ENCODE results near the gene TBC1D1. TPM values are rescaled to one million over a fixed set of nuclear protein-coding genes. Genes with fewer than 3 reads are reported as not detected.
A peak's percentile ranks its signal among the peaks of the same experiment; 100 is the strongest.

Gene TBC1D1
- total and polyA plus RNA-seq, 2 donors (not counting 1 experiment from before 2014, with no cell fraction given), result 39.7 to 90.0 TPM

DNA sequence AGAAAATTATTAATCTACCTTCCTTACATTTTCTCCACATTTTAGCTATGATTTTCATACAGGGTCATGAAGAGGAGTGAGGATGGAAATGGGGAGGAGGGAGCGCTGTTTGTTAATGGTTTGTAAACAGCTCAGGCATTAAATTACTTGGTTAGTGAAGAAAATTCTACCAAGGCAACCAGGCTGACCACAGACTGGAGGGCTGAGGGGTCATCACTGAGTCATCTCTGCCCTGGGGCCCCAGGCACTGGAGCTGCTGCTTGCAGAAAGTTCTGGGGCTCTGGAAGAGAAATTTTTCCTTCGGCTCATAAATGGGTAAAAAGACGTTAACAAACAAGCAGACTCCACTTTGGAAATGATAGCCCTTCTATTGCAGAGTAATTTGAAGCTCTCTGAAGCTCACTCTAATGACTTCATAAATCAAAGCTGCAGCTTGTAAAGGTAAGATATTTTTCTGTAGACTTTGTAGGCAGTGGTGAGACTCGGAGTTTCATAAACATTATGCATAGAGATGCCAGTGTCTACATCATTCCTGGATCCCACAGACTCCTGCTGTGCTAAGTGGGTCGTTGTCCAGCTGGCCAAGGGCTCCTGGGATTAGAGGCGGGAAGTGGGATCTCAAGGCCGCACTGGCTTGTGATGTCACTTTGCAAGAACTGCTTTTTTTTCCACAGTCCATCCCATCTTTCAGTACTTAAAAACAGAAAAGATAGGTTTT lies 228.9 kb downstream of the TBC1D1 start:
- H3K9me3 ChIP-seq (ENCODE audit: control insufficient read depth, insufficient read depth, low read depth, low read length), result no peaks in the 10 kb centered on the region

GRCh38 chr4:38120772-38121171 lies 229.9 kb downstream of the TBC1D1 start:
- Histone ChIP-seq H3K36me3 (ENCODE audit: control insufficient read depth, insufficient read depth, low read length) (peaks cover 6% of the 10 kb centered on the region), H3K4me1 (ENCODE audit: control insufficient read depth, extremely low read depth, insufficient read depth, low read length) (peaks cover 15% of the 10 kb centered on the region), H3K4me3 (replicated peaks in 1 of 4; ENCODE audit: control extremely low read depth in 1 of 4, insufficient read depth in 1 of 4, low read depth in 3 of 4, low read length in 4 of 4) (no peak overlapping the region), H2AFZ (ENCODE audit: low read length) (no peak overlapping the region), H4K20me1 (ENCODE audit: control insufficient read depth, extremely low read depth, insufficient read depth, low read length) (no peaks in the 10 kb centered on the region), H3K27ac (ENCODE audit: insufficient read depth, low read length) (peak overlapping the region; percentile 65), H3K27me3 (ENCODE audit: control insufficient read depth, insufficient read depth, low read length) (no peaks in the 10 kb centered on the region), H3K9ac (ENCODE audit: insufficient read depth, low read length) (no peak overlapping the region), H3K9me3 (ENCODE audit: control insufficient read depth, insufficient read depth, low read depth, low read length) (no peaks in the 10 kb centered on the region), H3K4me2 (ENCODE audit: extremely low read depth, insufficient read depth, low read length) (no peak overlapping the region), H3K79me2 (ENCODE audit: control insufficient read depth, insufficient read depth, low read length) (no peaks in the 10 kb centered on the region)
- TF ChIP-seq CTCF (conservative IDR thresholded peaks at IDR 0.05 in 1 of 2, IDR thresholded peaks at IDR 0.05 in 1 of 2; ENCODE audit: low read depth in 1 of 2, low read length in 2 of 2), result no peak
- TF ChIP-seq EZH2 (IDR thresholded peaks at IDR 0.05; ENCODE audit: low read length, missing control alignments), result no peak
- no peak for DNase-seq (ENCODE audit: low read depth in 2 of 2)

More for the DNA sequence above, 228.9 kb downstream of the TBC1D1 start:
- H3K4me2 ChIP-seq (ENCODE audit: extremely low read depth, insufficient read depth, low read length), result peak overlapping the region; percentile 51
- DNase-seq (ENCODE audit: low read depth in 2 of 2), result peak; percentile 82 to 84
- no peaks in the 10 kb centered on the region for H3K79me2 ChIP-seq (ENCODE audit: control insufficient read depth, insufficient read depth, low read length)
- H3K9ac ChIP-seq (ENCODE audit: insufficient read depth, low read length), result no peak overlapping the region
- H3K27ac ChIP-seq (ENCODE audit: insufficient read depth, low read length), result peak overlapping the region; percentile 65
- no peak overlapping the region for H2AFZ ChIP-seq (ENCODE audit: low read length)
- peaks cover 15% of the 10 kb centered on the region for H3K4me1 ChIP-seq (ENCODE audit: control insufficient read depth, extremely low read depth, insufficient read depth, low read length)
- peaks cover 6% of the 10 kb centered on the region for H3K36me3 ChIP-seq (ENCODE audit: control insufficient read depth, insufficient read depth, low read length)
- no peaks in the 10 kb centered on the region for H4K20me1 ChIP-seq (ENCODE audit: control insufficient read depth, extremely low read depth, insufficient read depth, low read length)
- no peaks in the 10 kb centered on the region for H3K27me3 ChIP-seq (ENCODE audit: control insufficient read depth, insufficient read depth, low read length)
- peak overlapping the region in 1 of 4 experiments; percentile 10 for H3K4me3 ChIP-seq (replicated peaks in 1 of 4; ENCODE audit: control extremely low read depth in 1 of 4, insufficient read depth in 1 of 4, low read depth in 3 of 4, low read length in 4 of 4)
- TF ChIP-seq EZH2 (IDR thresholded peaks at IDR 0.05; ENCODE audit: low read length, missing control alignments) (no peak), CTCF (conservative IDR thresholded peaks at IDR 0.05 in 1 of 2, IDR thresholded peaks at IDR 0.05 in 1 of 2; ENCODE audit: low read depth in 1 of 2, low read length in 2 of 2) (no peak)

DNA sequence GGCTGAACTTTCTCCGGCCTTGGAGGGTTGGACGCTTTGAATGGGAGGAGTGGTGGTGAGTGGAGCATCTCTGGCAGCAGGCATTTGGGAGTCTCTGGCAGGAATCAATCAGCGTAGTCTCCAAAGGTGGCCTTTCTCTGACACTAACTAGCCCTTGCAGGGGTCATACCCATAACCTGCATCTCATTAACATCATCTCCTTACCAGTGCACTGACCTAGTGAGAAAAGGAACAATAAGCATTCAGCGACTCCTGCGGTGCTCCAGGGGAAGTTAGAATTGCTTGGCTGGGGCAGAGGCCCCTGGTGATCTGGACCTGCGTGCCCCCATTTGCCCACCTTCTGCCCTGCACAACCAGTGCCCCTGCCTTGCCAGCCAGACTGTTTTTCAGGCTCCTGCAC lies 231.2 kb downstream of the TBC1D1 start:
- no peaks in the 10 kb centered on the region for H3K79me2 ChIP-seq (ENCODE audit: control insufficient read depth, insufficient read depth, low read length)
- H2AFZ ChIP-seq (ENCODE audit: low read length), result no peak overlapping the region
- H3K4me1 ChIP-seq (ENCODE audit: control insufficient read depth, extremely low read depth, insufficient read depth, low read length), result peaks cover 15% of the 10 kb centered on the region
- no peaks in the 10 kb centered on the region for H3K27me3 ChIP-seq (ENCODE audit: control insufficient read depth, insufficient read depth, low read length)
- TF ChIP-seq CTCF (conservative IDR thresholded peaks at IDR 0.05 in 1 of 2, IDR thresholded peaks at IDR 0.05 in 1 of 2; ENCODE audit: low read depth in 1 of 2, low read length in 2 of 2) (no peak), EZH2 (IDR thresholded peaks at IDR 0.05; ENCODE audit: low read length, missing control alignments) (no peak)
- H3K27ac ChIP-seq (ENCODE audit: insufficient read depth, low read length), result no peak overlapping the region
- peaks cover 6% of the 10 kb centered on the region for H3K36me3 ChIP-seq (ENCODE audit: control insufficient read depth, insufficient read depth, low read length)
- H4K20me1 ChIP-seq (ENCODE audit: control insufficient read depth, extremely low read depth, insufficient read depth, low read length), result no peaks in the 10 kb centered on the region
- DNase-seq (ENCODE audit: low read depth in 2 of 2), result no peak
- no peak overlapping the region for H3K4me2 ChIP-seq (ENCODE audit: extremely low read depth, insufficient read depth, low read length)
- H3K9ac ChIP-seq (ENCODE audit: insufficient read depth, low read length), result no peak overlapping the region
- no peaks in the 10 kb centered on the region for H3K9me3 ChIP-seq (ENCODE audit: control insufficient read depth, insufficient read depth, low read depth, low read length)
- no peak overlapping the region for H3K4me3 ChIP-seq (replicated peaks in 1 of 4; ENCODE audit: control extremely low read depth in 1 of 4, insufficient read depth in 1 of 4, low read depth in 3 of 4, low read length in 4 of 4)
